Measurements from ENCODE around the gene PPM1F.
"Not testable (repeated sequence)": the region's sequence is repeated elsewhere in the genome, so short reads cannot be mapped to it uniquely, and the experiment has no call there.

Gene PPM1F

DNA sequence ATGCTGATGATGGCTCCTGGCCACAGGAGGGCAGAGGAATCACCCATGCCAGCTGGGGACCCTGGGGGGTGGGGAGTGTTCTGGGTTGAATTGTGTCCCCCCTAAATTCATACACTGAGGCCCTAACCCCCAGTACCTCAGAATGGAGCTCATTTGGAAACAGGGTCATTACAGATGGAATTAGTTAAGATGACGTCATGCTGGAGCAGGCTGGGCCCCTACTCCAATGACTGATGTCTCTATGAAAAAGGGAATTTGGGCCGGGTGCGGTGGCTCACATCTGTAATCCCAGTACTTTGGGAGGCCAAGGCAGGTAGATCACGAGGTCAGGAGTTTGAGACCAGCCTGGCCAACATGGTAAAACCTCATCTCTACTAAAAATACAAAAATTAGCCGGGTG is 12.7 kb downstream of the PPM1F start:
- not testable (repeated sequence) for DNase-seq

DNA sequence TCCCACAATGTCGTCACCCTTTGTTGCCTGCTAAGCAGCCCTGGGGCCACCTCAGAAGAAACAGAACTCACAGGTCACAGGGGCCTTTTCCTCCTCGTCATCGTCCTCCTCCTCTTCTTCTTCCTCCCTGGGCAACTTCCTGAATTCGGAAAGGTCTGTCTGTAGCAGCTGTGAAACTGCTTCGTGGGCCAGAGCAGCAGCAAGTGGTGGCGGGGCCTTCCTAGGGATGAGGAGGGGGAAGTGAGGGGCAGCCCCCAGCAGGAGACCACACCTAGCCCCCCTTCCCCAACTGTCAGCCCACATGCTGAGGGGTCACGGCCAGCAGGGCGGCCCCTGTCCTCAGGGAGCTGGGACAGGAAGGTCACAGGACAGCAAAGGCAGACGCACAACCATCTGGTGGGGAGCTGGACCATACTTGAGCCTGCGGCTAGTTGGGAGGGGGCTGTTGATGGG is 13.2 kb downstream of the PPM1F start:
- no peak for DNase-seq

DNA sequence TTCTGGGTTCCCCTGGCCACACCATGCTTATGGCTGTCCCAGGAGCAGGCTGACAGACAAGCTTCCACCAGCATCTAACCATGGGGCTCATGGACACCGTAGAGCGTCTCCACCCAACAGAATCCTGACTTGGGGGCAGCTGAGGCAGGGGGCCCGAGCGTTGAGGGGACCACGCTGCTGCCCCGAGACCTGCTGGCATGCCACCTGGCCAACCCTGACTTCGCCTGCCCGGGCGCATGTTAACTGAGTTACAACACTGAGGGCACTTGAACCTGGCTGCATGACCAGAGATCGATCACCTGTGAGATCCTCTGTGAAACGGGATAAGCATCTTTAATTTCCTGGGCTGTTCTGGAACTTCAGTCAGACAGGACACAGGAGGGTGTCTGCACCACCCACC is 13.7 kb downstream of the PPM1F start:
- no peak for DNase-seq

DNA sequence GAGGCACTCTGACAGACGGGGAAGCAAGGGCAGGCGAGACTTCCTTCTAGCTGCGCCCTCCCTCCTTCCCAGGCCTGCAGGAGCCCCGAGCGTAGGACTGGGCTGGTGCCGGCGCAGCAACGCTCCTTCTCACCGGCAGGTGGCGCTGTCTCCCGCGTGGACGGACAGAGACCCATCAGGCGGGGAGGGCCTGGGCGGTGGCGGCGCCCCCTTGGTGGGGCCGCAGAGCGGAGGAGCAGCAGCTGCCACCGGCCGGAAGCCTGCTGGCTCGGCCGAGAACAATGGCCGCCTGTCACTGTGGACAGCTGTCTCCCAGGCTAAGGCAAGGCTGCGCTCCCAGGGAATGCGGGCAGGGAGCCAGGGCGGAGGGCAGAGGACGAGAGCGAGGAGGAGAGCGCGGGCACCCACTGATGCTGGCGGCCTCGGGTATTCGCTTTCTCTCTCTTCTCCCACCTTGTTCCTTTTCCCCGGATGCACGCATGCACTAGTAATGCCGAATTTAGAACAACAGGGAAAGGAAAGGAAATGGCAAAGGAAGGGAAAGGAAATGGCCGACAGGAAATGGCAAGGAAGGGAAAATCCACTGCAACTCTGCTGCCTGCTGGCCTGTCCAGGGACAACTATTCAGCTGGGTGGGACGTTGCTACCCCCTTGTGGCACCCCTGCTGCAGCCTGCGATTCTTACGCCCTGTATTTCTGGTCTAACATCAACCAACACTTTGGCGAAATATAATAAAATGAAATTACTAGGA is 14.4 kb downstream of the PPM1F start:
- peak; percentile 96 for DNase-seq

DNA sequence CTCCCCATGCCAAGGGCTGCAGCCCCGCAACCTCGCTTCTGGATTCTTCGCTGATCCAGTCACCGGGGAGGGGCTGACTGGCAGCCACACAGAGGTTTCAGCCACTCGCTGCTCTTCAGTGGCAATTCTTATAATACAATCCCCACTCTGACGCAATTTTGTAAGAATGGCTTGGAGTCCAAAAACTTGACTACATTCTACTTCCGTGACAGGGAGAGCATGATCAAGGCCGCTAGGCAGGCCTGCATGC is 14.9 kb downstream of the PPM1F start:
- DNase-seq, result no peak

DNA sequence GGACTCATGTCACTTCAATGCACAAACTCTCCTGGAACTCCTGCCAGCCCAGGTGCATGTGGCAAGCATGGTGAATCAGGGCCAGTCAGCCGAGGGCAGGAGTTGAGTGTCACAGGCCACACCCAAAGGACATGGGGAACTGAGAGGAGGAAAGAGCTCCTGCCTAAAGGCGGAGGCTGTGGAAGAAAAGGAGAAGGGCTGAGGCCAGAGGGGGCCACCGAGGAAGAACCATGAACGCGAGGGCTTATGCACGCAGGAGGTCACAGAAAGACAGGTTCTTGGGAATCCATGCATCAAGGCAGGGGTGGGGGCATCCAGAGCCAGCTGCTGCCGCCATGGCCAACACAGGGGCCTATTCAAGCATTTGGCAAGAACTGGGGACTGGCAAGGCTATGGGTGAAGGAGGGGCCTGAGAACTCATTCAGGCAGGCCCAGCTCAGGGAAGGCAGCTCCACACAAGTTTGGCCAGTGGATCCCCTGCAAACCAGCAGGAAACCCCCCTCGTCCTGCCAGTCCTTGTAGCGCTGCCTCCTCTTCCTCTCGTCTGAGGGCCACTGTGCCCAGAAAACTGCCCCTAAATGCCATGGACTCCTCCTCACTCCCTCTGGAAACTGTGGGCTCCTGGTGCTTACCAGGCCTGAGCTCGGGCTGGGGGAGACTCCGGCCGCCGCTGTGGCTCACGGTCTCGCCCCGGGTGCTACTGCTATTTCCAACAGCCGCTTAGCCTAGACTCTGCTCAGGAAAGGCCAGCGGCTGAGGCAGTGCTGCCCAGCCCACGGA is 15.4 kb downstream of the PPM1F start:
- DNase-seq, result no peak

DNA sequence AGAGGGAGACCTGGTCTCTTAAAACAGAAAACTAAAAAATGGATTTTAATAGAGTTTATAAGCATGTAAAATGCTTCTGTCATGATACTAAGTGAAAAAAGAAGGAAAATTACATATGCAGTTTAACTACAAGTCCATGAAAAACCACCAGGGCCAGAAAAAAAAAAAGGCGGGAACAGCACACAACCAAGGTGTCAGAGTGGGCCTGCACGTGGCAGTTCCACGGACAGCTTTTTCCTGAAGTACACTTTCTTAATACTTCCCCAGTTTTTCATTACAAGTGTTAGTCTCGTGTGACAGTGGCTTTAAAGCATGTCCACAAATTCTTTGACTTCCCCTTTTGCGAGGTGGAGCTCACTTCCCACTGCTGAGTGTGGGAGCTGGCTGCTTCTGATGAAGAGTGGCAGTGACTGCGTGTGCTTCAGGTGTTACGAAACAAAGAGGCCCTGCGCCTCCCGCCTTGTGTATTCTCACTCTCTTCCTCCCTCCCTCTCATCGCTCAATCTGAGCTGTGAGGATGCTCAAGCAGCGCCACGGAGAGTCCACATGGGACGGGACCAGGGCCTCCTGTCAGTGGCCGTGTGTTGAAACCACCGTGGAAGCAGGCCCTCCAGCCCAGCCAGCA is 16.4 kb downstream of the PPM1F start:
- no peak for DNase-seq

DNA sequence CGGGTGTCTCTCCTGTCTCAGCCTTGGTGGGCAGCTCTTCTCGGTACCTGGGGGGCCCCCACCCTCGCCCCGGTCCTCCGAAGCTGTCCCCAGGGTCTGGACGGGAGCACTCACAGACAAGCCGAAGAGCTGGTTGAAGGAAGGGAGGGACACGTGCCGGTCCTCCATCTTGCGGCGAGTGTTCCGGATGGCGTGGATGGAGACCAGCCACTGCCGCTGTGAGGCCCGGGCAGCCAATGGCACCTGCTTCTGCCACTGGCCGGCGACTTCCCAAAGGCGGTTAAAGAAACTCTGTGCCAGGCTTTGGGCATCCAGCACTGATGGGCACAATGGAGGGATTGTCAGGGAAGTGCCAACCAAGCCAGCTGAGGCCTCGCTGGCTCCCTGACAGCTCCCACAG is 18.7 kb downstream of the PPM1F start:
- DNase-seq, result no peak

DNA sequence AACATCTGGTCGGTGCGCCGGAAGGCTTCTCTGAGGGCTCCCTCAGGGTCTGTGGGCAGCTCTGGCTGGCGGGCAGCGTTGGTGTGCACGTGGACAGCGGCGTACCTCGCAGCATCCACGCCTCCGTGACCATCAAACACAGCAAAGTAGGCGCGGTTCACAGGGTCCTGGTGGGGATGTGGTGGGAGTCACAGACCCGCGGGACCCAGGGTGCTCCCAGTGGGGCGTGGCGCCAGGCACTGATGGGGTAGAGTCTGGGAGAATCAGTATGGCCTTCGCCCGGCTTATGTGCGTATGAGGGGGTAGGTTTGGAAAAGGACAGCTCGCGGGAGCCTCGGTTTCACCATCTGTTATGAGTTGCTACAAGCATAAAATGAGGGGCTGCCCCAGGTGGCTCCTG is 19.2 kb downstream of the PPM1F start:
- no peak for DNase-seq

DNA sequence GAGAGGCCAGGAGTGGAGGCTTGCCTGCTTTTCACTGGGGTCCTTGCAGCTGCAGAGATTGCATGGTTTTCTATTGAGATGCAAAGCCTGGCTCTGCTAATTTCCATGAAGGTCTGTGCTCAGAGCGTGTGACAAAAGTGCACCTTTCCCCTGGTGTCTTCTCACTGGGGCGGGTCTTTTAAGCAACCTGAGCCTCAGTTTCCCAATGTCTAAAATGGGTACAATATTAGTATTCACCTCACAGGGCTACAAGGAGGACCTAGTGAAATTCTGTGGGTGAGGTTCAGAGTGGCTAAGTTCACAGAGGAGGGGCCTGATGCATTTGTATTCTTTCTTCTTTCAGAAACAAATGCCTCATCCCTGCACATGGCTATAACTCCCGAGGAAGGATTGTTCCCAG is 20.3 kb downstream of the PPM1F start:
- no peak for DNase-seq

DNA sequence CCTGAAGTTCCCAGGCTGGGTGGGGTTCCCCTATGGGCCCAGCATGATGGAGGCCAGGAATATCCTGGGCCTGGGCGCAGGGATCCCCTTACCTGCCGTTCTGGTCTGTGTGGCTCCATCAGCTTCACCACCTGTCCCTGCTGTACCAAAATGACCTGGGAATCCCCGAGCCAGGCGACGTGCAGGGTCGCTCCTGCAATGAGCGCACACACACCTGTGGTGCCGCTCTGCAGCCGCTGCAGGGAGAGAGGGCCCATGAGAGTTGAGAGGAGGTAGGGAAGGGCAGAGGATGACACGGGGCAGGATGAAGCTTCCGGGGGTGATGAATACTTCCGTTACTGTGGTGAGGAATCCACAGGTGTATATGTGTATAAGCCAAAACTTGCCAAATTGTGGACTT is 21.6 kb downstream of the PPM1F start:
- no peak for DNase-seq

DNA sequence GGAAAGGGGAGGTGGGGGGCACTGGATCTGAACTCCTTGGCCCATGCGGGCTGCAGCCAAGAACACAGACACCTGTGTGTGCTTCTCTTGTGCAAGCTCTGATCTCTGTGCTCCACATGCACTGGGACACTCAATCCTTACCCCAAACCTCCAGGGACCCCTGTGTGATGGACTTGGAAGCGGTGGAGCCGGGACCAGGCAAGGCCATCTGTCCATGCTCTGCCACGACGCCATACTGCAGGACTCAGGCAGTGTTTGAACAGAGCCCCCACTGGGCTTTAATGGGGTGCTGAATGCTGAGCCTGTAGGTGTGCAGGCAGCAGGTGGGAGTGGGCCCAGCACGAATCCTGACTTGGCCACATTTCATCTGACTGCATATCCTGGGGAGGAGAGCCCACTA is 23.4 kb downstream of the PPM1F start:
- DNase-seq, result no peak

DNA sequence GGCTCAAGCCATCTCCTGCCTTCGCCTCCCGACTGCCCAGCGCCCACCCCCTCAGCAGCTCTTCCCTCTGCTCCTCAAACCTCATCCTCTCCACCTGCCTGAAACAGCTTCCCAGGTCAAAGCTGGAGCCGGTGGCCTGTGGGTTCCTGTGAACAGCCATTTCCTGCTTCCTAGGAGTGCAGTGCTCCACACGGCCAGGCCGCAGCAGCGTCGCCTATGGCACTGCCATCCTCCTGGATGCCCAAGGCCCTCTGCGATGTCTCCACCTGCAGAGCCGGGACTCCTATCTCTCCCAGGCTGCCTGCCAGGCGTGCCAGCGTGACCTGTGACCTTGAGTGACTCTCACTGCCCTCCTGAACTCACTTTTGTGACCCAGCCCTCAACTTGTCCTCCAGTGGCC is 24.6 kb downstream of the PPM1F start:
- no peak for DNase-seq

DNA sequence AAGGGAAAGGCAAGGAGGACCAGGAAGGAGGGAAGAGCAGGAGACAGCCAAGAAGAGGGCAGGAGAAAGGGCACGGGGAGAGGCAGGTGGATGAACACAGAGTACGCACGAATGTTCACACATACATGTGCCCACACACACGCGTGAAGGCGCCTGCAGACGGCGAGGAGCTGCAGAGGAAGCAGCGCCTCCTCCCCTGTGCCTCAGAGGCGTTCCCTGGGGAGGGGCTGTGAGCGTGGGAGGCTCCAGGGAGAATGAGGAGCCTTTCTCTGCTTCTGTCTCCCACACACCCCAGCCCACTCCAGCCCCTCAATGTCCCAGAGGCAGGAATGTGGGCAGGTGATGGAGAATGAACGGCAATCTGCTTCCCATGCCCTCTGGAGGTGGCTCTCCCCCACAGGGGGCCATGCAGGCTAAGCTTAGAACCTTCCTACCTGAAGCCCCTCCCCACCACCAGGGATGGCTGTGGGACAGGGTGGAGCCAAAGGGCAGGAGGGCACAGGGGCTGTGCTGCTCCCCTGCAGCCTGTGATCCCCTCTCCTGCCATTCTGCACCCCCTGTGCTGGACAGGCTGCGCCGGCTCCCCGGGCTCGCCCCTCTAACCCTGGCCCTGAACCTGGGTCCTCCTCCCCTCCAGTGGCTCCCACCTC is 25.3 kb downstream of the PPM1F start:
- DNase-seq, result no peak

DNA sequence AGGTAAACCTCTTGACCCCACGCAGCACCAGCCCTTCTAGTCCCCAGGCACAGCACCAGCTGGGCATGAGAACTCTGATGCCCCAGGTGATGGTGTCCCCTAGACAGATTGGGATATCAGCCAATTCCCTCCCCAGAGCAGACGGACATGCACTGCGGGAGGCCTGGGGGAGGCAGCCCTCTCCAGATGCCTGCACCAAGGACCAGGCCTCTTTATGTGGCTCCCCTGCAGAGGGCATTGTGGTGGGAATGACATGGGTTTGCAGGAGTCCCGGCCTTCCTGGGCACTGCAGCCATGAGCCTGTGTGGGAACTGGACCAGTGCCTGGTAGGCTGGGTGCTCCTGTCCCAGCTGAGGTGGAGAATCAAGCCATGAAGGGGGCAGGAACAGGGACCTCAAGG is 25.9 kb downstream of the PPM1F start:
- no peak for DNase-seq

DNA sequence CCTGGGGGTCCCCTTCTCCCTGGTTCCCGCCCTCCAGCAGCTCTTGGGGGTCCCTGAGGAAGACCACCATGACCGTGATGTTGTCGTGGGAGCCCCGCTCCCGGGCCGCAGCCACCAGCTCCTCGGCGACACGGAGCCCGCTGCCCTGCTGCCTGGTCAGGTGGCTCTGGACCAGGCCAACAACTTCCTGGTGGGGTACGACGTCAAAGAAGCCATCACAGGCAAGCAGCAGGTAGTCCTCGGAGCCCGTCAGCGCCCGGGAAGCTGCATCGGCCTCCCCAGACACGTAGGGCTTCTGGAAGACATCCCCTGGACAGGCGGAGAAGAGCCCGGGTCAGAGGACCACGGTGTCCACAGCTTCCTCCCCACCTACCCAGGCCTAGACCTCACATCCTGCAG is 29.5 kb downstream of the PPM1F start:
- DNase-seq, result no peak

DNA sequence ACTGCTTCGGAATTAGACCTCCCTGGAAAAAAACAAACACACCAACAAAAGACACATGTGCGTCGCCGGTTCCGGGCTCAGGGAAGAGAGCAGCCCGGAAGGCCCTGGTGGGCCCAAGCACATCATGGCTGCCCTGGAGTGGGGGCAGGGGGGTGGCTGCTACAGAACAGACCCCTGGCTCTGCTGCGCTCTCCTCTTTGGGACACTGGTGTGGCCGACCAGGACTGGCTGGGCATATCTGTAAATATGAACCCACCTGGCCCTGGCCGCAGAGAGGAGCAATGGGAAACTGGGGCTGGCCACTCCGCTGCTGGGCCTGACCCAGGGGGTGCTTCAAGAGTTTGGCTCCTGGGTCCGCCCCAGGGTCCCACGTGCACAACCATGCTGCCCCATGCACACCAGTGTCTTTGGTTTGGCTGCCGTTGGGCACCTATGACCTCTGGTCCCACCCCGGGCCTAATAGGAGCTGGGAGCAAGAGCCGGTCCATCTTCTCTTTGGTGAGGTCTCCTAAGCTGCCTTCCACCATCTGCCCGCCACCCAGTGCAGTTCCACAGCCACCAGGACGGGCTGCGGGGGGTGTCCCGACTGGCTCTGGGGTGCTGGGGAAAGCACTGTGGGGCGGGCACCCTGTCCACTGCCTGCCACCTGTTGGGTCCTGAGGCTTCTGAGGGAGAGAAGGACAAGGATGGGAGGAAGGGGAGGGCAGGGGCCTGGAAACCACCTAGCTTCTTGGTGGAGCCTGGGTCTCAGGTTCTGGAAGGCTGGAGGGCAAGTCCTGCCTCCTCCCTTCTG is 30.1 kb downstream of the PPM1F start:
- no peak for DNase-seq

DNA sequence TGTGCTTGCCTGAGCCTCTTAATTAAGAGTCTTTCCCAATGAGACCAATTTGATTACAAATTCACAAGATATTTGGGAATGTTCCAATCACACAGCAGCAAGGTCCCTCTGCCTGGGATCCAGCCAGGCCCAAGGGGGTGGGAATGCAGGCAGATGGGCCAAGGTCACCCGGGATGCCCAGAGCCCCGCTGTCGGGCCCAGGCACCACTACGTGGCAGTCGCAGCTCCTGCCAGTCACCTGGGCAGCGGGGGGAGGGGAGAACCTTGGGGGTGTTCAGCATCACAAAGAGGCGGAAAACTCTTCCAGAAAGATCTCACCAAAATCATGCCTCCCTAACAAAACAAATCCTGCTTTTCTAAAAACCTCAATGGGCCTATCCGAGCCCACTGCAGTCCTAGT is 30.9 kb downstream of the PPM1F start:
- no peak for DNase-seq

DNA sequence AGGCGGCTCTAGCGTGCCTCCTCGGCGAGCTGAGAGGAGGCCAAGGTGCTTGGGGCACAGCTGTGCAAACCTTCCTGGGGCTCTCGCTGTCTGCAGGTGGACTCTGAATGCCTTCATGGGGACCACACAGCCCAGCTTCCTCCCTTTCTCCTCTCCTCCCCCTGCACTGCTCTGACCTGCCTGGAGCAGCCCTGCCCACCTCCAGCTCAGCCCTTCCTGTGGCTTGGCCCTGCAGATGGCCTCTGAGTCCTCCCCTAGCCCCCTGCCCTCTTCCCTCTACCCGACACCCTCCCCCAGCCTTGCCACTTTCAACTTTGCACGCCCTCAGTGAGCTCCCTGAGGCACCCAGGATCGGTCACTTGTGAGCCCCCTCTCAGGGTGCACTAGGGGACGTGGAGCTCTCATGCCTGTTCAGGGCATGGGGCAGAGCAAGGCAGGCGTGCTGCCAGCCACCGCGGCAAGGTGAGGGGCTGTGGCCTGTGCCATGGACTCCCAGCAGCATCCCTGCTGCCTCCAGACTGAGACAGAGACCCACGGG is 31.4 kb downstream of the PPM1F start:
- DNase-seq, result no peak

DNA sequence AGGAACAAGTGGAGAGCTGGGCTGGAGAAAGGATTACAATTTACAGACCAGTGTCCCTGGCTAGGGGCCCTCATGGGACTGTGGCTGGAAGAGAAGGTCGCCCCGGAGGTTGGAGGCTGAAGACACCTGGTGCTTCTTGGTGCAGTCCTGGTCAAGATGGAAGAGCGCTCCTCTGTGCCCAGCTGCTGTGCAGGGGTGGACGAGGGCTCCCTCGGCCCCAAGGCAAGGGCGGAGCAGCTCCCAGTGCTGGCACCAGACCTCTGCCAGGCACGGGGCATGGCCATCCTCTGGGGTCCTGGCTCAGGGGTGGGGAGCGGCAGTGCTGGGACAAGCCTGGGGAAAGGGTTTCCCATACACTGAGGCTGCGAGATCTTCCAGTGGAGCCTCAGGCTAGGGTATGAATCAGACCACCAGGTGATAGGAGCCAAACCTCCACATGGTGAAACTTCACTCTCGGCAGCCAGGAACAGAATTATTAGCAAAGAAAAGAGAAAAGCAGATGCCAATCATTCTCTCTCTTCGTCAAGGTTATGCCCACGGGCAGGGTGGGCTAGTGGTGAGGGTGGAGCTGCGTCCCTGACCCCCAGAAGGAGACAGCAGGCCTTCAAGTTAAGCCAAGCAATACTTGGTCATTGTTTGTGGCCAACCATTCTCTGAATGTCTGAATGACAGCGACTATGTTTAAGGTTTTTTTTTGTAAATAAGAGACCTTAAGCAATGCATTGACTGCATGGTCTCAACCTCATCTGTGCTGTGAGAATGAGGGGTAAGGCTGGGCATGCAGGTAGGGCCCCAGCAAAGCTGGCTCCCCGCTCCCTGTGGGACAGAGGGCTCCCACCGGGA is 32.1 kb downstream of the PPM1F start:
- DNase-seq, result no peak

DNA sequence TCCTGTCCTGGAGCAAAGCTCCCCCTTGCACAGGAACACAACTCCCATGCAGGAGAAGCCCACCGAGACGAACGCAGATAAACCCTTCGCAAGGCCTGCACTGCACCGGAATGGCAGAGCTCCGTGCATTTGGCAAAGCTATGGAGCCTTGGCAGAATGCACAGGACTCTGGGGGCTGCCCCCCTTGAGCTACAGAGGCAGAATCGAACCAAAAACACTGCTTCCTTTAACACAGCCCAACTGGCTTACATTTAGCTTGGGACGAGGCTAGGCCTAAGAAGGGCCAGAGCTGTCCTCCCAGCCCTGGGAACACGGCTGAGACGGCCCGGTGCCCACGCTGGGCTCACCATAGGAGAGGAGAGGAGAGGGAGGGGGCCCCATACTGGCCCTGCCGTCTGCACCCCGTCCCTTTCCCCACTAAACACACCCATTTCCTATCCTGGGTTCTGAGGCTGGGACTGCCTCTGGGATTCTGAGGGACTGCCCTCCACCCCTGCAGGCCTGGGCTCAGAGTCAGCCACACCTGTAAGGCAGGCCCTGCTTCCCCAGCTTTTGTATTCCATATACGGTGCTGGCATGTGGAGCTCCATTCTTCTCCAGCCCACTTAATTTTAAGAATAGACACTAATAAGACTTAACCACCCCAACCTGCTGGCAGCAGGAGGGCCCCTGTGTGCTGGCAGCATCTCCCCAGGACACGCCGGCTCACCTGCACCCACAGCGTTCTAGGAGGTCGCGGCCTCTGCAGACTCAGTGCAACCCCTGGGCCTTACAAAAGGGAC is 32.9 kb downstream of the PPM1F start:
- DNase-seq, result no peak
